Measurements from ENCODE around the gene WDR89.

- TF ChIP-seq CTCF (IDR thresholded peaks at IDR 0.05 in 2 of 3, conservative IDR thresholded peaks at IDR 0.05 in 1 of 3; ENCODE audit: insufficient read depth in 2 of 3, low read depth in 1 of 3, low read length in 3 of 3), result no peak
- TF ChIP-seq, protein P1, sequence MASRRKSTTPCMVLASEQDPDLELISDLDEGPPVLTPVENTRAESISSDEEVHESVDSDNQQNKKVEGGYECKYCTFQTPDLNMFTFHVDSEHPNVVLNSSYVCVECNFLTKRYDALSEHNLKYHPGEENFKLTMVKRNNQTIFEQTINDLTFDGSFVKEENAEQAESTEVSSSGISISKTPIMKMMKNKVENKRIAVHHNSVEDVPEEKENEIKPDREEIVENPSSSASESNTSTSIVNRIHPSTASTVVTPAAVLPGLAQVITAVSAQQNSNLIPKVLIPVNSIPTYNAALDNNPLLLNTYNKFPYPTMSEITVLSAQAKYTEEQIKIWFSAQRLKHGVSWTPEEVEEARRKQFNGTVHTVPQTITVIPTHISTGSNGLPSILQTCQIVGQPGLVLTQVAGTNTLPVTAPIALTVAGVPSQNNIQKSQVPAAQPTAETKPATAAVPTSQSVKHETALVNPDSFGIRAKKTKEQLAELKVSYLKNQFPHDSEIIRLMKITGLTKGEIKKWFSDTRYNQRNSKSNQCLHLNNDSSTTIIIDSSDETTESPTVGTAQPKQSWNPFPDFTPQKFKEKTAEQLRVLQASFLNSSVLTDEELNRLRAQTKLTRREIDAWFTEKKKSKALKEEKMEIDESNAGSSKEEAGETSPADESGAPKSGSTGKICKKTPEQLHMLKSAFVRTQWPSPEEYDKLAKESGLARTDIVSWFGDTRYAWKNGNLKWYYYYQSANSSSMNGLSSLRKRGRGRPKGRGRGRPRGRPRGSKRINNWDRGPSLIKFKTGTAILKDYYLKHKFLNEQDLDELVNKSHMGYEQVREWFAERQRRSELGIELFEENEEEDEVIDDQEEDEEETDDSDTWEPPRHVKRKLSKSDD (conservative IDR thresholded peaks at IDR 0.05; ENCODE audit: low read length), result no peak
- no peak for TF ChIP-seq ZNF224 (CRISPR knock-in tag; IDR thresholded peaks at IDR 0.05)
- TF ChIP-seq ZBTB33 (CRISPR knock-in tag; IDR thresholded peaks at IDR 0.05), result no peak
- TF ChIP-seq NR2C2 (CRISPR knock-in tag; IDR thresholded peaks at IDR 0.05), result no peak
- no peak for TF ChIP-seq NR2C2 (tag; IDR thresholded peaks at IDR 0.05)
- TF ChIP-seq JUN (IDR thresholded peaks at IDR 0.05; ENCODE audit: borderline replicate concordance, low read depth, low read length), result no peak
- TF ChIP-seq JUN (CRISPR knock-in tag; IDR thresholded peaks at IDR 0.05; ENCODE audit: borderline replicate concordance), result no peak
- TF ChIP-seq USF1 (CRISPR knock-in tag; IDR thresholded peaks at IDR 0.05), result no peak
- no peak for TF ChIP-seq TCF7L2 (IDR thresholded peaks at IDR 0.05; ENCODE audit: low read depth, low read length)
- TF ChIP-seq ZBTB43 (CRISPR knock-in tag; IDR thresholded peaks at IDR 0.05), result no peak
- no peak for TF ChIP-seq ESRRA (IDR thresholded peaks at IDR 0.05; ENCODE audit: borderline replicate concordance, low read depth)
Observed at GRCh38 chr14:63671987-63672386, 30.3 kb upstream of the WDR89 start.
